SK-N-SH (cell line): ENCODE data around the gene HK2. TPM values are rescaled to one million over a fixed set of nuclear protein-coding genes. Genes with fewer than 3 reads are reported as not detected.

Source experiments
- CTCF ChIA-PET: fragments of 300-600, 350-600 bp; formaldehyde crosslinking; extraction: SDS; loops from one replicate; lab custom pipeline; 2021; lab: Yijun Ruan, JAX
- POLR2A ChIA-PET: fragments of 350-600 bp; sonication (Branson Sonifier 250); formaldehyde crosslinking; extraction: SDS; loops from one replicate; lab custom pipeline; 2020; ENCODE audit warnings: antibody characterized with exemption, inconsistent platforms; lab: Yijun Ruan, JAX
- DNase-seq: peaks from one replicate; pipeline ENCODE4 v3.0.0; 2012
- H2AFZ ChIP-seq: fragments of 200-600 bp; sonication (generic); 2 replicates; pipeline ENCODE4 v1.8.1; 2016; ENCODE audit warnings: antibody characterized with exemption, mild to moderate bottlenecking, low read depth
- H3F3A ChIP-seq: fragments of 200-600 bp; sonication (generic); replicated peaks from 2 replicates; pipeline ENCODE3; 2016; ENCODE audit warnings: antibody characterized with exemption, mild to moderate bottlenecking; ENCODE audit not compliant: insufficient read depth
- H3K27ac ChIP-seq, 2 experiments: fragments of 200-500 bp in 1 of 2; fragments of 200-600 bp in 1 of 2; sonication (Bioruptor generic) in 1 of 2; sonication (generic), shearing (Covaris generic) in 1 of 2; 2 replicates each; pipeline versions ENCODE4 v1.5.1 to v1.6.1; 2014 to 2016; ENCODE audit warnings: low read depth in 2 of 2, inconsistent platforms in 1 of 2, low read length in 1 of 2, mild to moderate bottlenecking in 1 of 2, mixed read lengths in 1 of 2
- H3K27me3 ChIP-seq: fragments of 200-600 bp; sonication (generic), shearing (Covaris generic); 2 replicates; pipeline ENCODE4 v1.6.1; 2016; ENCODE audit warnings: mixed run types; ENCODE audit not compliant: insufficient read depth
- H3K36me3 ChIP-seq, 2 experiments: fragments of 200-500 bp in 1 of 2; fragments of 200-600 bp in 1 of 2; sonication (Bioruptor generic) in 1 of 2; sonication (generic) in 1 of 2; replicated peaks in 1 of 2; 2 replicates each; pipeline versions ENCODE3 to v1.5.1; 2014 to 2016; ENCODE audit warnings: low read length in 1 of 2, mild to moderate bottlenecking in 1 of 2; ENCODE audit not compliant: insufficient read depth in 2 of 2, control insufficient read depth in 1 of 2
- H3K4me1 ChIP-seq, 2 experiments: fragments of 200-500 bp in 1 of 2; fragments of 200-600 bp in 1 of 2; sonication (Bioruptor generic) in 1 of 2; sonication (generic), shearing (Covaris generic) in 1 of 2; 2 replicates each; pipeline versions ENCODE4 v1.5.1 to v1.6.1; 2014 to 2016; ENCODE audit warnings: low read depth in 1 of 2, low read length in 1 of 2, mixed run types in 1 of 2; ENCODE audit not compliant: insufficient read depth in 2 of 2, control insufficient read depth in 1 of 2
- H3K4me2 ChIP-seq: fragments of 200-600 bp; sonication (generic), shearing (Covaris generic); 2 replicates; pipeline ENCODE4 v1.6.1; 2017; ENCODE audit warnings: mixed run types
- H3K4me3 ChIP-seq, 2 experiments: fragments of 200-500 bp in 1 of 2; fragments of 200-600 bp in 1 of 2; sonication (Bioruptor generic) in 1 of 2; sonication (generic), shearing (Covaris generic) in 1 of 2; 2 replicates each; pipeline versions ENCODE4 v1.5.1 to v1.8.1; 2014 to 2016; ENCODE audit warnings: low read depth in 2 of 2, inconsistent platforms in 1 of 2, low read length in 1 of 2, mild to moderate bottlenecking in 1 of 2, mixed read lengths in 1 of 2, moderate library complexity in 1 of 2
- H3K79me2 ChIP-seq: fragments of 200-600 bp; sonication (generic); 2 replicates; pipeline ENCODE4 v1.8.1; 2017; ENCODE audit warnings: mild to moderate bottlenecking; ENCODE audit not compliant: insufficient read depth
- H3K9ac ChIP-seq: fragments of 200-600 bp; sonication (generic); 2 replicates; pipeline ENCODE4 v1.6.1; 2017; ENCODE audit warnings: mixed run types
- H3K9me2 ChIP-seq: fragments of 200-600 bp; sonication (generic); 2 replicates; pipeline ENCODE4 v1.6.1; 2017; ENCODE audit warnings: mixed run types
- H3K9me3 ChIP-seq: fragments of 200-600 bp; sonication (generic); 2 replicates; pipeline ENCODE4 v1.6.1; 2017; ENCODE audit warnings: mixed run types, mild to moderate bottlenecking, moderate library complexity
- H4K20me1 ChIP-seq: fragments of 200-600 bp; sonication (generic); 2 replicates; pipeline ENCODE4 v1.6.1; 2017; ENCODE audit warnings: mild to moderate bottlenecking, mixed run types; ENCODE audit not compliant: insufficient read depth
- EZH2phosphoT487 ChIP-seq: fragments of 200-600 bp; sonication (generic); IDR thresholded peaks from 2 replicates; pipeline ENCODE4 v1.6.1; 2017; ENCODE audit warnings: low read depth, mixed run types, mild to moderate bottlenecking, antibody characterized with exemption, moderate library complexity, borderline replicate concordance
- FOSL2 ChIP-seq: IDR thresholded peaks from 2 replicates; pipeline ENCODE4 v1.4.0; 2012; ENCODE audit warnings: low read depth, mild to moderate bottlenecking, moderate library complexity, borderline replicate concordance
- GABPA ChIP-seq: IDR thresholded peaks from 2 replicates; pipeline ENCODE4 v1.4.0; 2012; ENCODE audit warnings: low read depth, mild to moderate bottlenecking
- GATA2 ChIP-seq: sonication (generic); formaldehyde crosslinking; IDR thresholded peaks from 2 replicates; pipeline ENCODE4 v1.5.0; 2020; ENCODE audit warnings: mild to moderate bottlenecking, missing genetic modification reagents
- JUND ChIP-seq: IDR thresholded peaks from 2 replicates; pipeline ENCODE4 v1.4.0; 2012
- MEF2A ChIP-seq: IDR thresholded peaks from 2 replicates; pipeline ENCODE4 v1.4.0; 2012; ENCODE audit warnings: low read depth, borderline replicate concordance
- MXI1 ChIP-seq: IDR thresholded peaks from 2 replicates; pipeline ENCODE4 v1.6.1; 2012; ENCODE audit warnings: mild to moderate bottlenecking, low read depth, low read length, improper control_type of control experiment
- RCOR1 ChIP-seq: fragments of 150-350 bp; IDR thresholded peaks from 2 replicates; pipeline ENCODE4 v1.6.1; 2017; ENCODE audit warnings: antibody characterized with exemption, low read length
- REST ChIP-seq: IDR thresholded peaks from 2 replicates; pipeline ENCODE4 v1.6.1; 2012; ENCODE audit warnings: mild to moderate bottlenecking, low read depth, low read length, moderate library complexity
- RFX5 ChIP-seq: IDR thresholded peaks from 2 replicates; pipeline ENCODE4 v1.6.1; 2012; ENCODE audit warnings: mild to moderate bottlenecking, improper control_type of control experiment, low read length
- TCF12 ChIP-seq: IDR thresholded peaks from 2 replicates; pipeline ENCODE4 v1.4.0; 2012
- TEAD4 ChIP-seq: IDR thresholded peaks from 2 replicates; pipeline ENCODE4 v1.4.0; 2012; ENCODE audit warnings: mild to moderate bottlenecking, borderline replicate concordance; ENCODE audit not compliant: insufficient read depth
- WGBS: methylation state at CpG from one replicate; pipeline ENCODE4 v1.1.6; 2017; ENCODE audit warnings: low lambda C conversion rate; 5-methylcytosine and 5-hydroxymethylcytosine counted together
- polyA plus RNA-seq, 3 experiments: library from polyadenylated mRNA; depleted of rRNA; stranded (reverse); fragments of >200 nt; gene quantifications; 2 replicates each; pipeline ENCODE4 v1.2.3, GENCODE V29; 2012
- TF ChIP-seq, protein P1 (sequence below): fragments of 150-350 bp; IDR thresholded peaks from 2 replicates; pipeline ENCODE4 v1.6.1; 2016; ENCODE audit warnings: mild to moderate bottlenecking, low read depth, low read length
- TF ChIP-seq, protein P2 (sequence below): fragments of 200-600 bp; sonication (generic); IDR thresholded peaks from 2 replicates; pipeline ENCODE4 v1.6.1; 2017; ENCODE audit warnings: antibody characterized with exemption, mild to moderate bottlenecking, moderate library complexity

HK2 gene
- polyA plus RNA-seq, 1 of the 3 experiments (the other 2 are of a cell fraction): 13.5 TPM

DNA sequence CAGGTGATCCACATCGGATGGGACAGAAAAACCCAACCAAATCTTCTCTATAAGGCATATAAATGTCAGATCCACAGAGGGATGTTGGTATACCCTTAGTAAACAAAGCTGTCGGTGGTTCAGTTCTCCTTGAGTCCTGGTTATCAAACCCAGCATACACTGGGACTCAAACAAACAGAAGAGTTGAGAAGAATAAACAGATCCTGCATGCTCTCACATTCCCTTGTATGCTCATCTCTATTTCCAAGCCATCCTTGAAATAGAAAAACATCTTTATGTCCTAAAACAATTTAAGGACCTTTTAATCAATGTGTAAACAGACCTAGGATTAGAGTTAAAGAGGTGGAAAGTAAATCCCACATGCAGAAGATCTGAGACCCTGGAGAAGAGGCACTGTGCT, 19.8 kb upstream of the HK2 start:
- Histone ChIP-seq H3F3A (no peaks in the 10 kb centered on the region), H3K27ac (no peak overlapping the region), H3K4me1 (peaks cover 0 to 16% of the 10 kb centered on the region in 2 experiments; a peak in 2 of 4 replicates), H3K27me3 (peaks cover 10% of the 10 kb centered on the region; the same call in 1 of the 2 replicates), H3K9me2 (no peaks in the 10 kb centered on the region), H3K79me2 (no peaks in the 10 kb centered on the region), H3K36me3 (no peaks in the 10 kb centered on the region), H3K4me3 (no peak overlapping the region), H3K4me2 (no peak overlapping the region), H3K9me3 (no peaks in the 10 kb centered on the region), H3K9ac (no peak overlapping the region), H2AFZ (no peak overlapping the region), H4K20me1 (no peaks in the 10 kb centered on the region)
- ChIA-PET POLR2A (no interaction called here), CTCF (interaction anchor here (0.9 to 1.2 kb wide), 4 partner anchors 16 to 99 kb away, joined by 3 to 4 read pairs (median 3); partner anchors contain the start of gene HK2)
- no peak for TF ChIP-seq RFX5
- no peak for TF ChIP-seq JUND
- no peak for TF ChIP-seq EZH2phosphoT487
- no peak for TF ChIP-seq TCF12
- TF ChIP-seq MEF2A: no peak
- TF ChIP-seq, protein P1, sequence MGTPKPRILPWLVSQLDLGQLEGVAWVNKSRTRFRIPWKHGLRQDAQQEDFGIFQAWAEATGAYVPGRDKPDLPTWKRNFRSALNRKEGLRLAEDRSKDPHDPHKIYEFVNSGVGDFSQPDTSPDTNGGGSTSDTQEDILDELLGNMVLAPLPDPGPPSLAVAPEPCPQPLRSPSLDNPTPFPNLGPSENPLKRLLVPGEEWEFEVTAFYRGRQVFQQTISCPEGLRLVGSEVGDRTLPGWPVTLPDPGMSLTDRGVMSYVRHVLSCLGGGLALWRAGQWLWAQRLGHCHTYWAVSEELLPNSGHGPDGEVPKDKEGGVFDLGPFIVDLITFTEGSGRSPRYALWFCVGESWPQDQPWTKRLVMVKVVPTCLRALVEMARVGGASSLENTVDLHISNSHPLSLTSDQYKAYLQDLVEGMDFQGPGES: no peak
- TF ChIP-seq GABPA: no peak
- no peak for TF ChIP-seq MXI1
- no peak for TF ChIP-seq TEAD4
- TF ChIP-seq, protein P2, sequence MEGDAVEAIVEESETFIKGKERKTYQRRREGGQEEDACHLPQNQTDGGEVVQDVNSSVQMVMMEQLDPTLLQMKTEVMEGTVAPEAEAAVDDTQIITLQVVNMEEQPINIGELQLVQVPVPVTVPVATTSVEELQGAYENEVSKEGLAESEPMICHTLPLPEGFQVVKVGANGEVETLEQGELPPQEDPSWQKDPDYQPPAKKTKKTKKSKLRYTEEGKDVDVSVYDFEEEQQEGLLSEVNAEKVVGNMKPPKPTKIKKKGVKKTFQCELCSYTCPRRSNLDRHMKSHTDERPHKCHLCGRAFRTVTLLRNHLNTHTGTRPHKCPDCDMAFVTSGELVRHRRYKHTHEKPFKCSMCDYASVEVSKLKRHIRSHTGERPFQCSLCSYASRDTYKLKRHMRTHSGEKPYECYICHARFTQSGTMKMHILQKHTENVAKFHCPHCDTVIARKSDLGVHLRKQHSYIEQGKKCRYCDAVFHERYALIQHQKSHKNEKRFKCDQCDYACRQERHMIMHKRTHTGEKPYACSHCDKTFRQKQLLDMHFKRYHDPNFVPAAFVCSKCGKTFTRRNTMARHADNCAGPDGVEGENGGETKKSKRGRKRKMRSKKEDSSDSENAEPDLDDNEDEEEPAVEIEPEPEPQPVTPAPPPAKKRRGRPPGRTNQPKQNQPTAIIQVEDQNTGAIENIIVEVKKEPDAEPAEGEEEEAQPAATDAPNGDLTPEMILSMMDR: no peak
- no peak for TF ChIP-seq REST
- no peak for TF ChIP-seq FOSL2
- TF ChIP-seq RCOR1: no peak
- no peak for TF ChIP-seq GATA2 (CRISPR knock-in tag)
- no peak for DNase-seq
- WGBS: 67% methylated on average over 2 of the region's 2 CpGs
